LoVo (cell line): ENCODE results near the gene STAMBP.
"Not testable (repeated sequence)": the region's sequence is repeated elsewhere in the genome, so short reads cannot be mapped to it uniquely, and the experiment has no call there.

Experiments used
- DNase-seq: peaks from one replicate; pipeline ENCODE4 v3.0.0-alpha.2; 2016; ENCODE audit warnings: low spot score

The STAMBP gene

DNA sequence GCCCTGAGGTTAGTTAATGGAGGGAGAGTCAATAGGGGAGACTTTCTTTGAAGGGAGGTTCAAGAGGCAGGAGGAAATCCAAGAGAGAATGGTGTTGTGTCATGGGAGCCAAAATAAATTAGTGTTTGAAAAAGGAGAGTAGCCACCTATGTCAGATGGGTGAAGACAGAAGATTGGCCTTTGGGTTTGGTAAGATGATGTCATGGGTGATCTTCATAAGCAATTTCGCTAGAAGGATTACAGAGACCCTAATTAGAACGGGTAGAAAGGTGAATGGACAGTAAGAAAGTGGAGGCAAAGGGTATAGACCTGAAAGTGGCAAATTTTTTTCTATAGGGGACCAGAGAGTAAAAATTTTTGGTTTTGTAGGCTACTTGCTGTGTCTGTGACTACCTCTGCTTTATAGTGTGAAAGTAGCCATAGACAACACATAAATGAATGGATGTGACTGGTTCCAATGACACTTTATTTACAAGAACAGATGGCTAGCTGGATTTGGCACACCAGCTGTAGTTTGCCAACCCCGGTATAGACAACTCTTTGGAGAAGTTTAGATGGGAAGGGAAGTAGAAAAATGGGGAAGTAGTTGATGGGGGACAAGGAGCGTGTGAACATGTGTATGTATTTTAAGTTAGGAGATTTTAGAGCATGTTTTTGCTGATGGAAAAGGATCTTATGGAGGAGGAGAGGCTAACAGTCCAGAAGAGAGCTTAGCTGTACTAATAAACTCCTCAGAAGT, 9.3 kb downstream of the STAMBP start:
- DNase-seq, result no peak

DNA sequence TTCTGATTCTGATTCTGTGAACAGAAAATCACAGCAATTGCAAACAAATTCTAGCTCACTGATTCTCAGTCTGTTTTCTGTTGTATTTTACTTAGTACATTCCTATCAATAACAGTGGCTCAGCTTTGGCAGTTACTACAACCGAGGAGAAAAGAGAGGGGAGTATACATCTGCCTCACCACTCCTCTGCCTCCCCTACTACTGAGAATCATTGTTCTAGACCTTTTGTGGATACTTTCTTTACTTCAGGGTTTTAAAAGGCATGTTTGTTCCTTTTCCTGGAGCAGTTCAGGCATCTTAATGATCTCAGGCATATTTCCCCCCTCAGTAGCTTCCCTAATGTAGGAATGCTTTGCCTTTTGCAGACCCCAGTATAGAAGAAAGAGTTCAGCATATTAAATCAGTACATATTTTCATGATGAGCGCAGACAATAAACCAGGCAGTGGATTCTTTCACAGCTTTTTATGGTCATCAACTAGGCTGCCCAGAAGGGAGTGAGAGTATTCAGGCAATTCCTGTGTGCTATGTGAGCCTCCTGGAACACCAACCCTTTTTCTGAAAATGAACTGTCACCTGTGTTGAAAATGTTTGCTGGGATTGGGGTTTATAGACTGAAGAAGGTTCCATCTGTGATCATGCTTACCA, 10.3 kb downstream of the STAMBP start:
- no peak for DNase-seq

DNA sequence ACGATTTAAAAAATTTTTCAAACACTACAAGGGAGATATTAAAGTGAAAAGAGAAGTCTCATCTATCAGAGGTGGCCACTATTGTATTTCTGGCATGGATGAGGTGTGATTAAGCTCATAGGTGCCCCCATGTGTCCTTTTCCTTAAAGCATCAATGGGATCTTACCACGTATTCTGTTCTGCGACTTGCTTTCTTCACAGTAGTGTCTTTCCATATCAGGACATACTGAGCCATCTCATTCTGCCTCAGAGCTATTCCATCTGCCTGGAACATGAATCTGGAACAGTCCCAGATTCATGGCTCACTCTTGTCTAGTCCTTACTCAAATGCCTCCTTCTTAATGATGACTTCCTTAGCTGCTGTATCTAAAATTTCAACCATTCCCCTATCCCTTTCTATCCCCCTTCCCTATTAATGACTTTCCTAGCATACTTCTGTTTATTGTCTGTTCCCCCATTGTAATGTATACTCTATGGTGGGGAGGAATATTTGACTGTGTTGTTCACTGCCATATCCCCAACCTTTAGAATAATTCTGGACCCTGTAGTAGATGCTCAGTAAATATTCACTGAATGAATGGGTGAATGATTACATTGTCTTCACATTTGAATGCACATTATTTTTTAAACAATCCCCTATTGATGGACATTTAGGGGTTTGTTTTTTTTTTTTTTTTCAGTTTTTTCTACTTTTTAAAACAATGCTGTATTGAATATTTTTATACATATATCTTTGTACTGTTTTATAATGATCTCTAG, 11.1 kb downstream of the STAMBP start:
- no peak for DNase-seq

DNA sequence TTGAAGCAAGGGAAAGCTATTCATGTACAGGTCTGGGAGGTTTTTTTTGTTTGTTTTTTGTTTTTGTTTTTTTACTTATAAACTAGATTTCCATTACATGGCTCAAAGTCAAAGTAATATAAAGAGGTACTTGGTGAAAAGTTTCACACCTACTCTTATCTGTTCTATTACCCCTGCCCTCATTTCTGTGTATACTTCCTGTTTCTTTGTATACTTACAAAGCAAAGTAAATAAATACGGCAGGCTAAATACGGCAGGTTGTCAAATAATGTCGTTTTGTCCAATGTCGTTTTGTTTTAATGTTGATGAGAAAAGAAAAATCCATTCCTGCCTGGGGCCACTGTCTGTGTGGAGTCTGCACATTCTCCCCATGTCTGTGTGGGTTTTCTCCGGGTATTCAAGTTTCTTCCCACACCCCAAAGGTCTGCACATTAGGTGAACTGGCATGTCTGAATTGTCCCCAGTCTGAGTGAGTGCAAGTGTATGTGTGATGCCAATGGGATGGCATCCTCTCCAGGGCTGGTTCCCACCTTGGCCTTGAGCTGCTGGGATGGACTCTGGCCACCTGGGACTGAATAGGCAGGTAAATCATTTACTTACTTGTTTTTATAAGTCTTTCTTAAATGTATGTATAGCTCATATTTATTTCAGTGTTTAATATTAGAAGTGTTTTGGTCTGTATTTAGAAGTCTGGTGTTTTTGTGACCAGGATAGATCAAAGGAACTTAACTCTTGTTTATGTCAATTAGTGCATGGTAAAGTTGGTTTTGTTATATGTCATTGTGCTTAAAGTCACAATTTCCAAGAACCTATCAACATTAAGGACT, 13.4 kb downstream of the STAMBP start:
- no peak for DNase-seq

DNA sequence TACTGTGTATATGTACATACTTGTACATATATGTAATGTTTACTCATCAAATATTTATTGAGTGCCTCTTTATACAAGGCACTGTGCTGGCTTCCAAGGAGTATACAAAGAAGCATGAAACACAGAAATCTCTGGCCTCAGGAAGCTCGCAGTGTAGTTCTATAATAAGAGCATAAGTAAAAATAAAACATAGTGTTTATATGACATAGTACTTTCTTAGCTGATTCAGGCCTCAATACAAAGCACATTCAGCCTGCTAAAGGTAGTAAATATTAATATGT, 13.9 kb downstream of the STAMBP start:
- DNase-seq, result no peak

DNA sequence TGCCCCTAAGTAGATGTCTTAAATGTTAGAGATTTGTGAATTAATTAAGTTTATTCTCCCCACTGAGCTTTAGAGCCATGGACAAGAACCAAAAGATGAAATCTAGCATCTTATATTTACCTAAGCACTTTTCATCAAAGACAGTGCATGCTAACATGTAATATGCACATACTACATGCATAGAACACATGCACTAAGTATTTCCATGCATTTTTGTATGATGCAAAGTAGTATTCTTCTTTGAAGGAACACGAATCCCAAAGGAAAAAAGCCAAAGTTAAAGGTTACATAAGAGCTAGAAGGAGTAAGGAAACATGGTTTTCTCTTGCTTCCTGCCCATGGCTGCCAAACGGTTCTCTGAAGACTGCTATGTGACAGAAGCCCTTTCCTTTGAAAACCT, 15.3 kb downstream of the STAMBP start:
- no peak for DNase-seq

DNA sequence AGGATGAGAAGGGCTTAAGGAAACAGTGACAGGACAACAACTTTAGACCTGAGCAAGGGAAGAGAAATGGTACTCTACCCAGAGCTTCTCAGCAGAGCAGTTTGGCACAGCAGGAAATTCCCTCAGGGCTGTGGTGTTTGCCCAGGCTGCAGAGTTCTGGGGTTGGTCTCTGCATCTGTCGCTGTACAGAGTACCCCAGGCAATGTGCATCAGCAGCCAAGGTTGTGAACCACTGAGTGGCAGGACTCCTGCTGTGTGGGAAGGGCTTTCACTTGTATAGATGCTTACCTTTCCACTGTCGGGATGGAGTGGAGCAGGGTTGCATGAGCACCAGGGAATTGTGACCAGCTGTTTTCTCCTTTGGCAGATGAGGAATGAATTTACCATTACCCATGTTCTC, 21.2 kb downstream of the STAMBP start:
- DNase-seq, result no peak

DNA sequence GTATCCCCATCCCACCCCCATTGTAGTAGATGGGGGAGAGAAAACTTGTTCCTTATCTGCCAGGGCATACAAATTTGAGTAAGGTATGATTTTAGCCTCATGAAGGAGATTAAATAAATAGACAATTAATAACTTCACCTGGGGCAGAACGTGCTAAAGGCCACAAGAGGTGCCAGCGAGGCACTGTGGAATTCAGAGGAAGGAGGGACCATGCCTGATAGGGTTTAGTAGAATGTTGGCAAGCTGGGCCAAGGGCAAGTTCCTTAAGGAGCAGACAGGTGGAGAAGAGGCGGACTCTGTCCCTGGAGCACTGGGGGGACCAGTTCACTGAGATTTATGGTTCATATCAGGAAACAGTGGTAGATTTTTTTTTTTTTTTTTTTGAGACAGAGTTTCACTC, 22.5 kb downstream of the STAMBP start:
- DNase-seq, result no peak

DNA sequence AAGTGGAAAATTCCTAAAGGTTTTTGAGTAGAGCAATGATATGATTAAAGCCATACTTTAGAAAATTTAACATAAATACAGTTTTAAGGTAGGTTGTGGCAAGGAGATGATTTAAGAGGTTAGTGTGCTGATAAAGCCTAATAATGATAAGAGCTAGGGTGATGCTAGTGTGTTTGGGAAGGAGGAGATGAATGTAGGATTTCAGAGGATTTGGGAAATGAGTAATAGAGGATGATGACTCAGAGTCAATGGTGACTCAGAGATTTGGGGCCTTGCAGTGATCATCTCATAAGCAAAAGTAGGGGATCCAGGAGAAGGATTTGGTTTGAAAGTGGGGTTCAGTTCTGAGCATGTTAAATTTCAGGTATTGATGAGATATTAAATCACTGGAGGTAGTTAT, 23.3 kb downstream of the STAMBP start:
- DNase-seq, result no peak

DNA sequence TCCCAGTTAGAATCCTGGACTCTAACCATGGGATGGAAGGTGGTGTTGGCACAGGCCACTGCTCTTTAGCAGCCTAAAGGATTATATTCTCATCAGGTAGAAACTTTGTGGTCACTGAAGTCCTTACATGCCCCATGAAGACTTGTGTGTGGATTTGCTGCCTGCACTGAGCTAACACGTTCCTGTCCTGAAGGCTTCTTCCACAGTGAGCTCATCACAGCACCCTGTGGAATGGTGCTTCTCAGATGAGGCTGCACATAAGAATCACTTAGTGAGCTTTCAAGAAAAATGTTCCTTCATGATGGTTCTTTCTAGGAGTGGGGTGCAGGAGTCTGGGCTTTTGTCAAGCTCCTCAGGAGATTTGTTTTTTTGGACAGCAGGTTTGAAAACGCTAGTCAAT, 26.8 kb downstream of the STAMBP start:
- DNase-seq, result no peak

DNA sequence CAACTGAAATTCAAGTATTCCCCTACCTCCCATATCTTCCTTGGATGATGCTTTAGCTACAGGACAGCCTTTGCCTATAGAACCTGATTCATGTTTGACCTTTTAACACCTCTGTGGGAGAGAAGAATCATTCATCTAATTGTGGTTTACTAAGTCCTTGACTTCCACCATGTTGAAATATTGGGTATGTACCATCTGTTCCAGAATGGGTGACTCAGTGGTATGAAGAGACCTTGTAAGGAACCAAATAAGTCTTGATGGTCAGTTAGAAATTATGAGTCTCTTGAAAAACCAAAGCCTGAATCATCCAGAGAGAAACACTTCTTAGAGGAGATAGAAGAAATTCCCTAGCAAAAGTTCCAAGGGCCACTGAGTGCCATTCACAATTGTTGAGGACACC, 27.5 kb downstream of the STAMBP start:
- no peak for DNase-seq

DNA sequence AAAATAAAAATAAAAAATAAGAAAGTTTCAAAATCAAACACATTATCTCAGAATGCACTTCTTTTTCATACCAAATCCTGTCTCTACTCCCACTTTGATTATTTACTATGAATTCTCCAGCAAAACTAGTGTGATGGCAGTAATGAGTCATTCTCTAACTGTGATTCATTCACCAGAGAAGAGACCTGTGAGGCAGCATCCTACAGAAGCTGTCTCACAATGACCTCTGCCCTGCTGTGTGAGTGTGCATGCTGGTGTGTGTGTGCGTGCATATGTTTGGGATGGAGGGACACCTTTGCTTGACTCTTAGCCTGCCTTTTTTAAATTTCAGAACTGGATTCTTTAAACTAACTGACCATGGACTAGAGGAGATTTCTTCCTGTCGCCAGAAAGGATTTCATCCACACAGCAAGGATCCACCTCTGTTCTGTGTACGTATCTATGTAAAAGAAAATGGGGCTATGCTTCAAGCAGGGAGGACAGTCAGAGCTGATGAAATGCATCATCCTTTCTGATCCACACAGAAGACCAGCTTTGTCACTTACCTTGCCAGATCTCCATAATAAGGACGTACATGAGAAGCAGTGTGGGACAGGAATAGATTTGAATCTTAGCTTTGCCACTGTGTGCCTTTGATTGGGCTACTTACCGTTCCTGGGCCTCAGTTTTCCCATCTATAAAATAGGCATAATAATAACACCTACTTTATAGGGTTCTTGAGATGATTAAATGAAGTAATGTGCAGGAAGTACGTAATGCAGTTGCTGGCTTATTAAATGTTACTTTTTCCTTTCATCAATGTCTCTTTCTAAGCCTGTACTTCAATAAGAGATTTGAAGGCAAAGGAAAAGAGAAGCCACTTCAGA, 31.2 kb downstream of the STAMBP start:
- DNase-seq, result no peak

DNA sequence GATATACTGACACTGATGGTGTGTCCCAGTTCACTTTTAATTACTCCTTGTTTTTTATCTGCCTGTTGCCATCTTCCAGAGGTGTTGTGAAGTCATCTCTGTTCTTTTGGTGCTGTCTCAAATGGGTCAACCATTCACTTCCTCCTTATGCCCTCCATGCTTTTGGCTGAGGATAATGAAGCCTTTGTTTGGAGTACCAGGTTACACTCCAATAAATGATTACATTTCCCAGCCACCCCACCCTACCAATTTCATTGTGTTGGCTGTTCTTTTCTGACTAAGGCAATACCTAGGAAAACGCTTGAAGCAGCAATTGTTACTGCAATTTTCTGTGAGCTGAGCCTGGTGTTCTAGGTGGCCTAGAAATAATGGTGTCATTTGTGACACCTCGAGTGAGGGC, 34.2 kb downstream of the STAMBP start:
- no peak for DNase-seq

DNA sequence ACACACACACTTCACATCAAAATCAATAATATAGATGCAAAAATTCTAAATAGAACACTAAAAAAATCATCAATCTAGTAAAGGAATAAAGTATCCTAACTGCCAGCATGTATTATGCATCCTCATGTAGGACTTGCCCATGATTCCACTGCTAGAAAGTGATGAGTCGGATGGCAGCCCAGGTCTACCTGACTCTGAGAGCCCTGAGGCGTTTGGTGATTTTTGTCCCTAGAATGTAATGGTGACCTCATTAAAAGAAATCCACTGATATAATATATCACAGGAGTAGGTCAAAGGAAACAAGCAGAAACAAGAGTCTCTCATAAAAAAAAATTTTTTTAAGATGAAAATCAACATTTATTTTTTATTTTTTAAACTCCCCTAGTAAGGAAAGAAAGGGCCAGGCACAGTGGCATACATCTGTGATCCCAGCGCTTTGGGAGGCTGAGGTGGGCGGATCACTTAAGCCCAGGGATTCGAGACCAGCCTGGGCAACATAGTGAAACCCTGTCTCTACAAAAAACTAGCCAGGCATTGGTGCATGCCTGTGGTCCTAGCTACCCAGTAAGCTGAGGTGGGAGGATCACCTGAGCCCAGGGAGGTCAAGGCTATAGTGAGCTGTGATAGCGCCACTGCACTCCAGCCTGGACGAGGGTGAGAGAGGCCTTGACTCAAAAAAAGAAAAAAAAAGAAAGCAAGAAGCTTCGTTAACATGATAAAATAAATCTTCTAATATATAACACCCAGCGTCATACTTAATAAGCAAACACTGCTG, 39.6 kb downstream of the STAMBP start:
- DNase-seq, result no peak

DNA sequence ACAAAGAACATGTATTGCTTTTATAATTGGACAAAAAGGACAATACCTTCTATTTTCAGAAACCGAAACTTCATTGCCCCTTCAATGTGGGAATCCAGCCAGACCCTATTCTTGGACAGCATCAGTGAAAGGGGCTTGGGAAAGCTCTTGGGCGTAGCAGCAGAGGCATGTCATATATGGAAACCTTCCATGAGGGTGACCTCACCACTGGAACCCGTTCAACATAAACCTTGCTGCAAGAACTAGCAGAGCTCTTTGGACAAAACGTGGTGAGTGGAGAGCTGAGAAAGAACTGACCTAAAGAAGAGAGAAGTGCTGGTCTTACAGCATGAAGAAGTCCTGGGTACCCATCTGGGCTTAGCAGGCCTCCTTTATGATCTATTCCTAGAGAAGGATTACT, 41.3 kb downstream of the STAMBP start:
- DNase-seq, result no peak

DNA sequence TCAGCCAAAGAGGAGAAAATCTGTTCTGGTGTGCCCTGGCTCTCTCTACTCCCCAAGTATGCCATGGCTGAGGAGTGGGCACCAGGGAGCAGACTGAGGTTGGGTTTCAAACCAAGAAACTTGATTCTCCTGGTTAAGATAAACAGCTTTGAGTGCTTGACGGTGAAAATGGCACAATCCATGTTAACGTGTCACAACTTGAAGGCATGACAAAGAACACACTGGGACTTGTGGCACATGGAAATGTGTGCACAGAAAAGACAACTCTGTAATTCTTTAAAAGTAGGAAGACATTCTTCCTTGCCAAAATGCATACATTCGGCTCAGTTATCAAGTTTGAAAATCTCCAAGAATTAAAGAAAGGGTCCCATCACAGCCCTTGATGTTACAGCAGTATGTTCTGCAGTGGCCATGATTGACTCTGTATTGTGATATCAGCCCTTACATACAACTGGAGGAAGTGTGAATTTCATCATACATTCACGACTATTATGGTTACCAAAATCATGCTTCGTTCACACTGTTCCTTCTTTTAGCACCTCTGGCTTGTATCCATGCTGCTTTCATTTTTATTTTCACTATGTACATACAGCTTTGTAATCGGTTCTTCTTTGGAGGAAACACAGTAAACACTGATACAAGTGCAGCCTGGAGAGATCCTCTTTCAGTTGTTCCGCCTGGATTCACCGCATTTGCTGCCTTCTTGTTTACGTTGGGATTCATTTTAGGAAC, 48.5 kb downstream of the STAMBP start:
- no peak for DNase-seq

DNA sequence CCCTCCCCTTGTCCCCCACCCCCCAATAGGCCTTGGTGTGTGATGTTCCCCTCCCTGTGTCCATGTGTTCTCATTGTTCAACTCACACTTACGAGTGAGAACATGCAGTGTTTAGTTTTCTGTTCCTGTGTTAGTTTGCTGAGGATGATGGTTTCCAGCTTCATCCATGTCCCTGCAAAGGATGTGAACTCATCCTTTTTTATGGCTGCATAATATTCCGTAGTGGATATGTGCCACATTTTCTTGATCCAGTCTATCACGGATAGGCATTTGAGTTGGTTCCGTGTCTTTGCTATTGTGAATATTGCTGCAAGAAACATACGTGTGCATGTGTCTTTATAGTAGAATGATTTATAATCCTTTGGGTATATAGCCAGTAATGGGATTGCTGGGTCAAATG, 49.2 kb downstream of the STAMBP start:
- not testable (repeated sequence) for DNase-seq

DNA sequence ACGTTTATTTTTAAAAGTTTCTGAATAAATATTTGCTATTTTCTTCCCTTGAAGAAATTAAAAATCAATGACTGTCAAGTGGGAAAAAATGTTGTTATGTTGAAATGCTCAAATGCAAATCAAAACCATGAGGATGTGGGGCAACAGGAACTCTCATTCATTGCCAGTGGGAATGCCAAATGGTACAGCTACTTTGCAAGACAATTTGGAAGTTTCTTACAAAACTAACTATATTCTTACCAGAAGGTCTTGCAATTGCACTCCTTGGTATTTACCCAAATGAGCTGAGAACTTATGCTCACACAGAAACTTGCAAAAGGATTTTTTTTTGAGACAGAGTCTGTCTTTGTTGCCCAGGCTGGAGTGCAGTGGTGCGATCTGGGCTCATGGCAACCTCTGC, 56.6 kb downstream of the STAMBP start:
- no peak for DNase-seq

DNA sequence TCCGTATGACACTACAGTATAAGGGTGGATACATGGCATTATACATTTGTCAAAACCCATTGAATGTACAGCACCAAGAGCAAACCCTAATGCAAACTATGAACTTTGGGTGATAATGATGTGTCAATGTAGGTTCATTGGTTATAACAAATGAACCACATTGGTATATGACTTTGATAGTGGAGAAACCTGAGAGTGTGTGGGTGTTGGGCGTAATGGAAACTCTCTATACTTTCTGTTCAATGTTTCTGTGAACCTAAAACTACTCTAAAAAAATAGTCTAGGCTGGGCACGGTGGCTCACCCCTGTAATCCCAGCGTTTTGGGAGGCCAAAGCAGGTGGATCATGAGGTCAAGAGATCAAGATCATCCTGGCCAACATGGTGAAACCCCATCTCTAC, 57.6 kb downstream of the STAMBP start:
- DNase-seq, result no peak
